Astrocyte of the cerebellum (primary cell): ENCODE results near the gene CTNND2.

ENCODE experiments used
- DNase-seq: peaks from one replicate; pipeline ENCODE4 v3.0.0-alpha.2; 2011; ENCODE audit warnings: low read depth
- H3K4me3 ChIP-seq: 2 replicates; pipeline ENCODE4 v1.5.1; 2011; ENCODE audit warnings: mild to moderate bottlenecking, low read depth, low read length, moderate library complexity
- CTCF ChIP-seq: IDR thresholded peaks from 2 replicates; pipeline ENCODE4 v1.5.1; 2012; ENCODE audit warnings: low read length, low read depth, moderate library complexity, mild to moderate bottlenecking; ENCODE audit errors: missing control alignments
- in situ Hi-C: cut with HindIII; loops from 2 replicates; pipeline ENCODE4 v1.10.0; 2017; ENCODE audit warnings: low sequenced_read_pairs

Gene CTNND2

GRCh38 chr5:11655681-11656080 is 248.6 kb downstream of the CTNND2 start:
- no peak for TF ChIP-seq CTCF
- in situ Hi-C loops, result no loop called here
- no peak overlapping the region for H3K4me3 ChIP-seq
- DNase-seq, result no peak

GRCh38 chr5:11650936-11651335 is 253.3 kb downstream of the CTNND2 start:
- in situ Hi-C loops, result no loop called here
- DNase-seq, result no peak
- H3K4me3 ChIP-seq, result no peak overlapping the region
- TF ChIP-seq CTCF, result no peak

GRCh38 chr5:11646141-11646540 is 258.1 kb downstream of the CTNND2 start:
- TF ChIP-seq CTCF, result no peak
- no peak for DNase-seq
- H3K4me3 ChIP-seq, result no peak overlapping the region
- in situ Hi-C loops, result no loop called here

GRCh38 chr5:11642438-11642837 is 261.8 kb downstream of the CTNND2 start:
- H3K4me3 ChIP-seq, result no peak overlapping the region
- no peak for DNase-seq
- in situ Hi-C loops, result no loop called here
- TF ChIP-seq CTCF, result no peak

GRCh38 chr5:11640158-11640873 is 263.9 kb downstream of the CTNND2 start:
- in situ Hi-C loops, result no loop called here
- DNase-seq, result no peak
- no peak for TF ChIP-seq CTCF

GRCh38 chr5:11622785-11623184 is 281.5 kb downstream of the CTNND2 start:
- in situ Hi-C loops, result no loop called here
- DNase-seq, result no peak
- no peak for TF ChIP-seq CTCF
- H3K4me3 ChIP-seq, result no peak overlapping the region

More at GRCh38 chr5:11640158-11640873, 263.9 kb downstream of the CTNND2 start:
- H3K4me3 ChIP-seq, result no peak overlapping the region
